ENCODE measurements around the gene ZNF76. TPM values are rescaled to one million over a fixed set of nuclear protein-coding genes. Genes with fewer than 3 reads are reported as not detected.
A peak's percentile ranks its signal among the peaks of the same experiment; 100 is the strongest.

Gene ZNF76
- total and polyA plus RNA-seq, 2 of the 13 experiments (the other 11 are each of a cell fraction or from before 2014, with no cell fraction given): 13.2 to 26.4 TPM

DNA sequence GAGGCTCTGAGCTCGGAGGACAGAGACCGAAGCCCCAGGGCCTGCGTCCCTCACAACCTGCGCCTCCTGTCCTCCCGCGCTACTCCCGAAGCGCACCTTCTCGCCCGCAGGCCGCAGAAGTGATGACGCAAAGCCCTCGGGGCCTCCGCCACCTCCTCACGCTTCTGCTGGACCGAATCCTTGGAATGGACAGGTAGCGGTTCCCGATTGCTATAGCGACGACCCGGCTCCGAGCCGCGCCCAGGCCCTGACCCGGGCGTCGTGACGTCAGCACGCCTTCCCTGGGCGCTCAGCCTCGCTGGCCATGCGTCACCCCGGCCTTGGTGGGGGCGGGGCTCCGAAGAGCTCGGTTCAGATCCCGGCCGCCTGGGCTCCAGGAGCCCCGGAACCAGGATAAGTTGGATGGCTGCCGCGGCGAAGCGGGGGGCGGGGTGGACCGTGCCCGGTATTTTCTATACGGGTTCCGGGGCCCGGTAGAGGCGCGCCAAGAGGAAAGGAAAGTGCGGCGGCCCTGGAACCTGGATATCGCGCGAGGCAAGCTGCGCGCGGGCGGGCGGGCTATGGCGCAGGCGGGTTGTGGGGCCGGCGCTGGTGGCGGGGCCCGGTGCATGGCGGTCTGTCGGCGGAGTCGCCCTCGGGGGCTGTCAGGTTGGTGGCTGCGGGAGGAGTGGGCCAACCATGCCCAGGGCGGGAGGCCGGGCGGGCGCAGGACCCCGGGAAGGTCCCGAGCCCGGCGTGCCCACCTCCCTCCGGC, at the start of gene ZNF76 (continued):
- TF ChIP-seq KAT7 (CRISPR knock-in tag; IDR thresholded peaks at IDR 0.05; ENCODE audit: borderline replicate concordance) (peak; percentile 88; the same call in 1 of the 2 replicates), MEIS2 (CRISPR knock-in tag; IDR thresholded peaks at IDR 0.05) (peak; percentile 81), NR2F6 (IDR thresholded peaks at IDR 0.05) (peak; percentile 40), NR2F6 (CRISPR knock-in tag; IDR thresholded peaks at IDR 0.05) (peak; percentile 90), MAFG (CRISPR knock-in tag; IDR thresholded peaks at IDR 0.05) (0 out of 2 replicates have a peak, but pooled peaks have one; percentile 39), GPBP1L1 (CRISPR knock-in tag; IDR thresholded peaks at IDR 0.05) (no peak), SP140L (CRISPR knock-in tag; IDR thresholded peaks at IDR 0.05; ENCODE audit: borderline replicate concordance) (peak; percentile 96), FOSL2 (CRISPR knock-in tag; IDR thresholded peaks at IDR 0.05) (peak; percentile 90), KDM4B (CRISPR knock-in tag; IDR thresholded peaks at IDR 0.05) (peak; percentile 79), ZBTB37 (CRISPR knock-in tag; IDR thresholded peaks at IDR 0.05) (no peak), PHF8 (CRISPR knock-in tag; IDR thresholded peaks at IDR 0.05) (peak; percentile 94), REST (IDR thresholded peaks at IDR 0.05; ENCODE audit: borderline replicate concordance in 1 of 2, low read depth in 1 of 2, low read length in 2 of 2) (peak in 1 of 2 experiments; percentile 58; a peak in 2 of 4 replicates), ZBTB44 (CRISPR knock-in tag; IDR thresholded peaks at IDR 0.05) (peak; percentile 65; the same call in 1 of the 2 replicates), POLR2A (IDR thresholded peaks at IDR 0.05; ENCODE audit: insufficient read depth in 1 of 2, low read depth in 2 of 2, low read length in 2 of 2) (peak in 1 of 2 experiments; percentile 73; a peak in 2 of 4 replicates), MLXIP (CRISPR knock-in tag; IDR thresholded peaks at IDR 0.05; ENCODE audit: borderline replicate concordance) (no peak)
- TF ChIP-seq, protein P1, sequence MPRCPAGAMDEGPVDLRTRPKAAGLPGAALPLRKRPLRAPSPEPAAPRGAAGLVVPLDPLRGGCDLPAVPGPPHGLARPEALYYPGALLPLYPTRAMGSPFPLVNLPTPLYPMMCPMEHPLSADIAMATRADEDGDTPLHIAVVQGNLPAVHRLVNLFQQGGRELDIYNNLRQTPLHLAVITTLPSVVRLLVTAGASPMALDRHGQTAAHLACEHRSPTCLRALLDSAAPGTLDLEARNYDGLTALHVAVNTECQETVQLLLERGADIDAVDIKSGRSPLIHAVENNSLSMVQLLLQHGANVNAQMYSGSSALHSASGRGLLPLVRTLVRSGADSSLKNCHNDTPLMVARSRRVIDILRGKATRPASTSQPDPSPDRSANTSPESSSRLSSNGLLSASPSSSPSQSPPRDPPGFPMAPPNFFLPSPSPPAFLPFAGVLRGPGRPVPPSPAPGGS (CRISPR knock-in tag; IDR thresholded peaks at IDR 0.05): peak; percentile 63
